Upper lobe of left lung (tissue), 6 donors: ENCODE measurements around the gene AEBP2. TPM values are rescaled to one million over a fixed set of nuclear protein-coding genes. Genes with fewer than 3 reads are reported as not detected.

Source experiments
- ATAC-seq, 2 donors: fragments of 200-7000 bp; cut with Tn5 transposase; one replicate each; pipeline ENCODE4 v1.9.1; 2022; ENCODE audit warnings: mild to moderate bottlenecking in 2 of 2, moderate library complexity in 2 of 2; ENCODE audit not compliant: low FRiP score in 2 of 2
- DNase-seq, 2 donors: peaks; one replicate each; pipeline ENCODE4 v3.0.0-alpha.2; 2019 to 2020
- H3K27ac ChIP-seq, 4 donors: fragments of 200-600 bp; sonication (generic); one replicate each; pipeline ENCODE4 v1.5.1; 2016 to 2019
- H3K27me3 ChIP-seq, 4 donors: fragments of 200-600 bp; sonication (generic); one replicate each; pipeline ENCODE4 v1.5.1; 2017 to 2019
- H3K36me3 ChIP-seq, 4 donors: fragments of 200-600 bp; sonication (generic); one replicate each; pipeline ENCODE4 v1.5.1; 2016 to 2019
- H3K4me1 ChIP-seq, 4 donors: fragments of 200-600 bp; sonication (generic); one replicate each; pipeline ENCODE4 v1.5.1; 2018 to 2019
- H3K4me3 ChIP-seq, 4 donors: fragments of 200-600 bp; sonication (generic); one replicate each; pipeline ENCODE4 v1.5.1; 2017 to 2019; ENCODE audit warnings: mild to moderate bottlenecking in 2 of 4, moderate library complexity in 1 of 4
- H3K9me3 ChIP-seq, 4 donors: fragments of 200-600 bp; sonication (generic); one replicate each; pipeline ENCODE4 v1.5.1; 2018 to 2019
- EP300 ChIP-seq, 4 donors: sonication (generic); formaldehyde crosslinking; IDR thresholded peaks; one replicate each; pipeline ENCODE4 v1.5.1; 2017; ENCODE audit warnings: antibody characterized with exemption in 4 of 4, control low read depth in 2 of 4
- POLR2A ChIP-seq, 4 donors: fragments of 450-650 bp; IDR thresholded peaks; one replicate each; pipeline ENCODE4 v1.5.1; 2016 to 2017; ENCODE audit warnings: antibody characterized with exemption in 4 of 4, mild to moderate bottlenecking in 2 of 4
- POLR2AphosphoS5 ChIP-seq, 2 donors: sonication (generic); formaldehyde crosslinking; IDR thresholded peaks; one replicate each; pipeline ENCODE4 v1.5.1; 2017; ENCODE audit warnings: antibody characterized with exemption in 2 of 2
- WGBS, 2 donors: methylation state at CpG; one replicate each; pipeline ENCODE4 v1.1.5; 2017 to 2018; 5-methylcytosine and 5-hydroxymethylcytosine counted together
- total RNA-seq, 6 donors: library from RNA; depleted of rRNA in 4 of 6; stranded (reverse); fragments of >200 nt in 4 of 6; gene quantifications; one replicate each; pipeline versions ENCODE4 v1.1.0 to v1.2.1, GENCODE V29; 2016 to 2021
- TF ChIP-seq, protein P1 (sequence below), 6 experiments: fragments of 450-650 bp in 4 of 6; fragments of 200-600 bp in 2 of 6; sonication (generic) in 2 of 6; IDR thresholded peaks; one replicate each; pipeline ENCODE4 v1.5.1; 2016 to 2019; ENCODE audit warnings: antibody characterized with exemption in 6 of 6
- donor health status: DM: no; HTN: no; CAD: no; lungs with moderate emphysema.
- donor health status: DM: no; HTN: yes; CAD: no; lungs with severe emphysema.

The AEBP2 gene
- total RNA-seq, 6 donors from 2014 or later = 27.7 to 73.9 (median 40.6) TPM

DNA sequence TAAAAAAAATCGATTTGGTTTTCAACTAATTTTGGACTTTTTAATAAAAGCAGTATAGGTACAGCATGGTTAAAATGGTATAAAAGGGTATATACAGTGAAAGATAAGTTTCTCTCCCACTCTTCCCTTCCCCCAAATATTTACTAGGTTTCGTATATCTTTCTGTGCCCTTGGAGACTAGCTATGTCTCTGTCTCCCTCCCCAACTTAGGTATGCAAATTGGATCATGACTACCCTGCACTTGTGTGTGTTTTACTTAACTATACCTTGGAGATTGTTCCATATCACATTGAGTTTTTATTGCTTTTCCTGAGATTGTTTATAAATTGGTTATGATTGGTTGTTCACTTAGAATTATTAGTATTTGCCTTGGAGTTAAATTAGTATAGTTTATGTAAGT is 19.4 kb downstream of the AEBP2 start:
- H3K27ac ChIP-seq = no peak overlapping the region
- no peak for ATAC-seq
- H3K4me1 ChIP-seq = peaks cover 0 to 16% (median 2%) of the 10 kb centered on the region in 4 donors
- H3K4me3 ChIP-seq = no peak overlapping the region
- 90 to 95% methylated on average over 2 of the region's 2 CpGs for WGBS, 2 donors
- no peak for DNase-seq
- no peaks in the 10 kb centered on the region for H3K27me3 ChIP-seq
- peaks cover 0 to 4% (median 0%) of the 10 kb centered on the region in 4 donors for H3K36me3 ChIP-seq
- H3K9me3 ChIP-seq = no peaks in the 10 kb centered on the region
- TF ChIP-seq POLR2A (IDR thresholded peaks at IDR 0.05) = no peak
- no peak for TF ChIP-seq EP300 (IDR thresholded peaks at IDR 0.05)
- TF ChIP-seq, protein P1, sequence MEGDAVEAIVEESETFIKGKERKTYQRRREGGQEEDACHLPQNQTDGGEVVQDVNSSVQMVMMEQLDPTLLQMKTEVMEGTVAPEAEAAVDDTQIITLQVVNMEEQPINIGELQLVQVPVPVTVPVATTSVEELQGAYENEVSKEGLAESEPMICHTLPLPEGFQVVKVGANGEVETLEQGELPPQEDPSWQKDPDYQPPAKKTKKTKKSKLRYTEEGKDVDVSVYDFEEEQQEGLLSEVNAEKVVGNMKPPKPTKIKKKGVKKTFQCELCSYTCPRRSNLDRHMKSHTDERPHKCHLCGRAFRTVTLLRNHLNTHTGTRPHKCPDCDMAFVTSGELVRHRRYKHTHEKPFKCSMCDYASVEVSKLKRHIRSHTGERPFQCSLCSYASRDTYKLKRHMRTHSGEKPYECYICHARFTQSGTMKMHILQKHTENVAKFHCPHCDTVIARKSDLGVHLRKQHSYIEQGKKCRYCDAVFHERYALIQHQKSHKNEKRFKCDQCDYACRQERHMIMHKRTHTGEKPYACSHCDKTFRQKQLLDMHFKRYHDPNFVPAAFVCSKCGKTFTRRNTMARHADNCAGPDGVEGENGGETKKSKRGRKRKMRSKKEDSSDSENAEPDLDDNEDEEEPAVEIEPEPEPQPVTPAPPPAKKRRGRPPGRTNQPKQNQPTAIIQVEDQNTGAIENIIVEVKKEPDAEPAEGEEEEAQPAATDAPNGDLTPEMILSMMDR (IDR thresholded peaks at IDR 0.05) = no peak
- TF ChIP-seq POLR2AphosphoS5 (IDR thresholded peaks at IDR 0.05) = no peak

DNA sequence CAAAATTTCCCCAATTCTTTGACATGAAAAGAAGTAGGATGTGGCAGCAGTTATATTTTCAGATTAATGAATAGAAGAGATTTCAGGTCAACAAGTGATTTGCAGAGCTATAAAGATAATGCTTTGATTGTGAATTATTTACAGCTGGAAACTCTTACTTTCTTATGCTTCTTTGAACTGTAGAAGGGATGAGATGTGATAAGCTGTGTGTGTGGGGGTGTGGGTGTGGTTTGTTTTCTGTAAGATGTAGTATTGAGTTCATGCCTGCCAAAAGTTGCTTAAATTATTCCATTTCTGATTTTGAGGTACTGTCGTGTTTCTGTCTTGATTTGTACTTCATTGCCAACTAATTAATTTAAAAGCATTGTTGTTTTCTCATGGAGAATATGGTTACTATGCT is 22.7 kb downstream of the AEBP2 start:
- no peaks in the 10 kb centered on the region for H3K27me3 ChIP-seq
- H3K4me1 ChIP-seq = peaks cover 0 to 5% (median 0%) of the 10 kb centered on the region in 4 donors
- DNase-seq (no peak), ATAC-seq (peak in 1 of 2 donors; percentile 50)
- WGBS, 2 donors = 25 to 50% methylated on average over 1 of the region's 1 CpG
- no peak overlapping the region for H3K27ac ChIP-seq
- peaks cover 0 to 9% (median 2%) of the 10 kb centered on the region in 4 donors for H3K36me3 ChIP-seq
- H3K9me3 ChIP-seq = no peaks in the 10 kb centered on the region
- H3K4me3 ChIP-seq = no peak overlapping the region
- TF ChIP-seq POLR2AphosphoS5 (IDR thresholded peaks at IDR 0.05) (no peak), EP300 (IDR thresholded peaks at IDR 0.05) (no peak), POLR2A (IDR thresholded peaks at IDR 0.05) (no peak)
- TF ChIP-seq, protein P1 (IDR thresholded peaks at IDR 0.05) = no peak

DNA sequence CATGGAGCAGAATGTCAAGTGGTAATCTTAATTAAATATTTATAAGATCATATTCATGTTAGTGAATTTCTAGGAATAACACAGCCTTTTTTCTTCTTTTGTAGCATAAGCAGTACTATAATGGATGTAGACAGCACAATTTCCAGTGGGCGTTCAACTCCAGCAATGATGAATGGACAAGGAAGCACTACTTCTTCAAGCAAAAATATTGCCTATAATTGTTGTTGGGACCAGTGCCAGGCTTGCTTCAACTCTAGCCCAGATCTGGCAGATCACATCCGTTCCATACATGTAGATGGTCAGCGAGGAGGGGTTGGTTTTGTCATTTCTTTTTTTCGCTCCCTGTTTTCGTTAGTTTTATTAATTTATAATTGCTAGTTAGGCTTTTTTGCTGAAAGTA is 23.1 kb downstream of the AEBP2 start:
- no peak overlapping the region for H3K4me3 ChIP-seq

DNA sequence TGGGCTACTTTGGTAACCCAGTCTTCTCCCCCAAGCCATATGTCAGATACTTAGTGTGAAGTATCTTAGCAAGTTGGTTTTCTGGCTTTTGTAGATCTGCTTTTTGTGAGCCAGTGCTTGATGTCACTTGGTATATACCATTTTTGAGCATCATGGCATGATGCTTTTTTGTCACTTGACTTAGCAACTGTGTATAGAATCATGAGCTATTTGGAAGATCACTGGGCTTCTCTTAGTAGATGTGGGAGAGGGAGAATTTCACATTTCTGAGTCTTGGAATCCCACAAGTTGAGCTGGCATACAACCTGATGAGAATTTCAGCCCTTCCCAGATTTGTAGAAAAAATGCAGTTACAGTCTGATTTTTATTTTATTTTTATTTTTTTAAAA is 24.9 kb downstream of the AEBP2 start:
- DNase-seq (no peak), ATAC-seq (no peak)
- Histone ChIP-seq H3K36me3 (peaks cover 0 to 28% (median 4%) of the 10 kb centered on the region in 4 donors), H3K27ac (no peak overlapping the region), H3K4me1 (no peaks in the 10 kb centered on the region), H3K27me3 (no peaks in the 10 kb centered on the region), H3K4me3 (no peak overlapping the region), H3K9me3 (no peaks in the 10 kb centered on the region)
- TF ChIP-seq POLR2A (IDR thresholded peaks at IDR 0.05) (no peak), POLR2AphosphoS5 (IDR thresholded peaks at IDR 0.05) (no peak), EP300 (IDR thresholded peaks at IDR 0.05) (no peak)
- TF ChIP-seq, protein P1 (IDR thresholded peaks at IDR 0.05) = no peak

More for the DNA sequence above, 23.1 kb downstream of the AEBP2 start:
- Histone ChIP-seq H3K27me3 (no peaks in the 10 kb centered on the region), H3K36me3 (peaks cover 0 to 13% (median 4%) of the 10 kb centered on the region in 4 donors), H3K27ac (no peak overlapping the region), H3K9me3 (no peaks in the 10 kb centered on the region), H3K4me1 (peaks cover 0 to under 1% (median 0%) of the 10 kb centered on the region in 4 donors)
- WGBS, 2 donors = 71% methylated on average over 5 of the region's 5 CpGs
- DNase-seq = no peak
- TF ChIP-seq, protein P1 (IDR thresholded peaks at IDR 0.05) = no peak
- TF ChIP-seq POLR2A (IDR thresholded peaks at IDR 0.05) = no peak
- TF ChIP-seq POLR2AphosphoS5 (IDR thresholded peaks at IDR 0.05) = no peak
- TF ChIP-seq EP300 (IDR thresholded peaks at IDR 0.05) = no peak
- ATAC-seq = no peak

DNA sequence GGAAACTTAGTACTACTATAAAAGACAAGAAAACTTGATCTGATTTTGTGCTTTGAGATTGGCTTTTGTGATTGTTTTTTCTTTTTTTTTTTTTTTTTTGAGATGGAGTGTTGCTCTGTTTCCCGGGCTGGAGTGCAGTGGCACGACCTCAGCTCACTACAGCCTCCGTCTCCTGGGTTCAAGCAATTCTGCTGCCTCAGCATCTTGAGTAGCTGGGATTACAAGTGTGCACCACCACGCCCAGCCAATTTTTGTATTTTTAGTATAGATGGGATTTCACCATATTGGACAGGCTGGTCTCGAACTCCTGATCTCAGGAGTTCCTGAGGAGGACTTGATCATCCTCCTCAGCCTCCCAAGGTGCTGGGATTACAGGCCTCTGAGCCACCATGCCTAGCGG is 26.4 kb downstream of the AEBP2 start:
- no peak for ATAC-seq

More for the DNA sequence above, 26.4 kb downstream of the AEBP2 start:
- no peak for TF ChIP-seq EP300 (IDR thresholded peaks at IDR 0.05)
- TF ChIP-seq, protein P1 (IDR thresholded peaks at IDR 0.05) = no peak
- Histone ChIP-seq H3K4me1 (peaks cover 0 to 3% (median 0%) of the 10 kb centered on the region in 4 donors), H3K27ac (no peak overlapping the region), H3K36me3 (peaks cover 0 to 31% (median 4%) of the 10 kb centered on the region in 4 donors), H3K4me3 (no peak overlapping the region), H3K27me3 (no peaks in the 10 kb centered on the region), H3K9me3 (no peaks in the 10 kb centered on the region)
- WGBS, 2 donors = 93 to 96% methylated on average over 6 of the region's 6 CpGs
- DNase-seq = no peak
